Aorta (tissue), 5 donors: ENCODE results near the gene FRYL. TPM values are rescaled to one million over a fixed set of nuclear protein-coding genes. Genes with fewer than 3 reads are reported as not detected.

ENCODE experiments used
- ATAC-seq: fragments of 200-7000 bp; cut with Tn5 transposase; one replicate; pipeline ENCODE4 v1.9.1; 2022; ENCODE audit warnings: moderate library complexity; ENCODE audit not compliant: low FRiP score
- DNase-seq, 2 donors: peaks; one replicate each; pipeline ENCODE4 v3.0.0-alpha.2; 2020
- H3K27ac ChIP-seq, 2 donors: one replicate each; pipeline ENCODE4 v1.5.1; 2013; ENCODE audit warnings: low read length in 2 of 2, mild to moderate bottlenecking in 2 of 2, moderate library complexity in 2 of 2, control low read depth in 1 of 2, inconsistent platforms in 1 of 2, low read depth in 1 of 2
- H3K27me3 ChIP-seq, 2 donors: one replicate each; pipeline ENCODE4 v1.6.1; 2013; ENCODE audit warnings: control low read depth in 1 of 2, low read length in 1 of 2, mild to moderate bottlenecking in 1 of 2, moderate library complexity in 1 of 2; ENCODE audit not compliant: insufficient read depth in 2 of 2, control insufficient read depth in 1 of 2
- H3K36me3 ChIP-seq, 2 donors: one replicate each; pipeline ENCODE4 v1.6.1; 2013; ENCODE audit warnings: control low read depth in 1 of 2, low read length in 1 of 2, mild to moderate bottlenecking in 1 of 2; ENCODE audit not compliant: insufficient read depth in 2 of 2, control insufficient read depth in 1 of 2
- H3K4me1 ChIP-seq, 2 donors: one replicate each; pipeline ENCODE4 v1.6.1; 2013; ENCODE audit warnings: low read length in 2 of 2, control low read depth in 1 of 2, mild to moderate bottlenecking in 1 of 2, moderate library complexity in 1 of 2; ENCODE audit not compliant: insufficient read depth in 2 of 2, control insufficient read depth in 1 of 2
- H3K4me3 ChIP-seq, 2 donors: one replicate each; pipeline ENCODE4 v1.5.1; 2013; ENCODE audit warnings: low read length in 2 of 2, control low read depth in 1 of 2, mild to moderate bottlenecking in 1 of 2
- H3K9me3 ChIP-seq: one replicate; pipeline ENCODE4 v1.6.1; 2013; ENCODE audit warnings: mild to moderate bottlenecking, low read length; ENCODE audit not compliant: control insufficient read depth
- WGBS, 2 donors: extraction: QIAGEN DNeasy Blood & Tissue Kit; methylation state at CpG; one replicate each; pipeline ENCODE4 v1.1.7; 2013; 5-methylcytosine and 5-hydroxymethylcytosine counted together
- intact Hi-C, 2 donors: fragments of 100-400 bp; cut with DNase I; formaldehyde crosslinking; loops; one replicate each; pipeline versions ENCODE4 v1.14.2 to v1.15.0; 2022
- polyA plus RNA-seq, 2 donors: library from polyadenylated mRNA; stranded (reverse); fragments of 200-250 nt; gene quantifications; one replicate each; pipeline ENCODE4 v1.2.3, GENCODE V29; 2013
- total RNA-seq, 2 donors: library from RNA; stranded (reverse); fragmentation: NEBNext Ultra II Directional; extraction: Animal tissue kit (Norgen Biotek cat#: 25700); gene quantifications; one replicate each; pipeline ENCODE4 v1.2.1, GENCODE V29; 2021
- donor health status: healthy with polysubstance abuse.
- donor health status: Bipolar disorder and iron deficiency.
- donor health status: DM: no; HTN: no; CAD: no.
- donor health status: DM: no; HTN: no; CAD: no.
- donor health status: DM: yes; HTN: yes; CAD: no.

FRYL gene
- total and polyA plus RNA-seq, 4 donors: 12.8 to 141 (median 85.7) TPM

- no peaks in the 10 kb centered on the region for H3K27me3 ChIP-seq
- DNase-seq: no peak
- H3K4me3 ChIP-seq: no peak overlapping the region
- no peaks in the 10 kb centered on the region for H3K9me3 ChIP-seq
- intact Hi-C loops: no loop called here
- peaks cover 14 to 16% of the 10 kb centered on the region in 2 donors for H3K36me3 ChIP-seq
- H3K4me1 ChIP-seq: no peaks in the 10 kb centered on the region
- ATAC-seq: no peak
- no peak overlapping the region for H3K27ac ChIP-seq
- WGBS, 2 donors: 90 to 91% methylated on average over 3 of the region's 3 CpGs
Measured at GRCh38 chr4:48518143-48518542, 261.9 kb downstream of the FRYL start.

DNA sequence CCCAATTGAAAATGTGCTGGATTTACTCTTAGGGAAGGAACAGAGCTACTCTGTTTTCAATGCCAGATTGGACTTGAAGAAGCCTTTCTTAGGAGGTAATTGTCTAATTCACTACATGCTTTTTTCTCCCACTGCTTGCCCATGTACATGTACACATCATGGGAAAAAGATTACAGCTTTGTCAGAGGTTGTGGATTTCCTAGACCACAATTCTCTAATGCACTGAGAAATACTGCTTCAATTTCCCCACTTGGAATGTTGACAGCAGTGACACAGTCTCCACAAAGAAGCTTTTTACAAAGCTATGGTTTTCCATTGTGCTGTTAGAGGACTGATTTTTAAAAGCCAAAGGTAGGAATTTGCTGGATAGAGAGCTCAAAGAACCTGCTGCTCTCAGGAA lies 270.5 kb downstream of the FRYL start:
- no peak for ATAC-seq
- peaks cover 7 to 10% of the 10 kb centered on the region in 2 donors for H3K36me3 ChIP-seq
- H3K27ac ChIP-seq: no peak overlapping the region
- H3K4me3 ChIP-seq: no peak overlapping the region
- H3K4me1 ChIP-seq: no peaks in the 10 kb centered on the region
- intact Hi-C loops: loop anchor here in 1 of 2 donors (10.0 kb wide), 1 partner anchor 45 kb away; no protein-coding TSS in a partner anchor
- H3K27me3 ChIP-seq: no peaks in the 10 kb centered on the region
- no peak for DNase-seq
- no peaks in the 10 kb centered on the region for H3K9me3 ChIP-seq

- ATAC-seq: no peak
- intact Hi-C loops: loop anchor here in 1 of 2 donors (10.0 kb wide), 1 partner anchor 48 kb away; no protein-coding TSS in a partner anchor
Measured at GRCh38 chr4:48506716-48507115, 273.4 kb downstream of the FRYL start.

GRCh38 chr4:48504352-48504751 lies 275.7 kb downstream of the FRYL start:
- Histone ChIP-seq H3K27ac (no peak overlapping the region), H3K27me3 (no peaks in the 10 kb centered on the region), H3K4me3 (no peak overlapping the region), H3K36me3 (peaks cover 2 to 7% of the 10 kb centered on the region in 2 donors), H3K9me3 (no peaks in the 10 kb centered on the region), H3K4me1 (no peaks in the 10 kb centered on the region)
- intact Hi-C loops: loop anchor here in 1 of 2 donors (10.0 kb wide), 1 partner anchor 50 kb away; no protein-coding TSS in a partner anchor
- DNase-seq (no peak), ATAC-seq (no peak)
- WGBS, 2 donors: 66 to 76% methylated on average over 1 of the region's 1 CpG

More at GRCh38 chr4:48506716-48507115, 273.4 kb downstream of the FRYL start:
- H3K9me3 ChIP-seq: no peaks in the 10 kb centered on the region
- H3K36me3 ChIP-seq: peaks cover 5 to 10% of the 10 kb centered on the region in 2 donors
- DNase-seq: no peak
- H3K4me1 ChIP-seq: no peaks in the 10 kb centered on the region
- WGBS, 2 donors: 84 to 87% methylated on average over 2 of the region's 2 CpGs
- H3K27me3 ChIP-seq: no peaks in the 10 kb centered on the region
- no peak overlapping the region for H3K4me3 ChIP-seq
- no peak overlapping the region for H3K27ac ChIP-seq

GRCh38 chr4:48504026-48504330 lies 276.1 kb downstream of the FRYL start:
- peaks cover 3 to 8% of the 10 kb centered on the region in 2 donors for H3K36me3 ChIP-seq
- DNase-seq: no peak
- WGBS, 2 donors: 89 to 92% methylated on average over 2 of the region's 2 CpGs
- H3K27ac ChIP-seq: no peak overlapping the region
- no peaks in the 10 kb centered on the region for H3K9me3 ChIP-seq
- H3K27me3 ChIP-seq: no peaks in the 10 kb centered on the region
- intact Hi-C loops: loop anchor here in 1 of 2 donors (10.0 kb wide), 1 partner anchor 51 kb away; no protein-coding TSS in a partner anchor
- no peak overlapping the region for H3K4me3 ChIP-seq
- H3K4me1 ChIP-seq: no peaks in the 10 kb centered on the region
- ATAC-seq: no peak

GRCh38 chr4:48503233-48504025 lies 276.6 kb downstream of the FRYL start:
- no peaks in the 10 kb centered on the region for H3K9me3 ChIP-seq
- intact Hi-C loops: loop anchor here in 1 of 2 donors (10.0 kb wide), 1 partner anchor 51 kb away; no protein-coding TSS in a partner anchor
- no peak overlapping the region for H3K4me3 ChIP-seq
- H3K27me3 ChIP-seq: no peaks in the 10 kb centered on the region
- ATAC-seq (no peak), DNase-seq (no peak)
- peaks cover 3 to 5% of the 10 kb centered on the region in 2 donors for H3K36me3 ChIP-seq
- H3K4me1 ChIP-seq: no peaks in the 10 kb centered on the region
- 59 to 61% methylated on average over 4 of the region's 4 CpGs for WGBS, 2 donors
- H3K27ac ChIP-seq: no peak overlapping the region

DNA sequence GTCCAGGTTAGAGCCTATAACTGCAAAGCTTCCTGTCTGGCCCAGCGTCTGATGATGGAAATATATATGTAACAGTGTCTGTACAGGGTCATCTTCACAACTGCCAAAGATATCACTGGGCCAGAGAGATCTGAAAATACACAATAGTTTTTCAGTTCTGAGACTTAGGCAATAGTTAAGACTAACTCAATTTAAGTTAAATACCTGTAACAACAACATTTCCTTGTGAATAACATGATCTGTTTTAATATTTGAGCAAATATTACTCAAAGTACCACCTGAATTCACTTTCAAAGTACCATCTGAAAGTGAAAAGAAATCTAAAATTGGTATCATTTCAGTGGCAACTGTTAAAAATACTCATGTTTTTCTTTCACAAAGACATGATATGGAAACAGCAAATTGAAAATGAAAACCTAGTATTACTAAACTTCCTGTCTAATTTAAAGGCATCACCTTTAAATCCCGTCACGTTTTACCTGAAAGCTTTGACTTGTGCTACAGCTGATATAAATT lies 280.5 kb downstream of the FRYL start:
- Histone ChIP-seq H3K4me1 (no peaks in the 10 kb centered on the region), H3K4me3 (no peak overlapping the region), H3K27ac (no peak overlapping the region), H3K27me3 (no peaks in the 10 kb centered on the region), H3K9me3 (no peaks in the 10 kb centered on the region), H3K36me3 (peaks cover 2 to 3% of the 10 kb centered on the region in 2 donors)
- intact Hi-C loops: loop anchor here in 1 of 2 donors (10.0 kb wide), 1 partner anchor 55 kb away; no protein-coding TSS in a partner anchor
- no peak for ATAC-seq
- WGBS, 2 donors: 89 to 90% methylated on average over 3 of the region's 3 CpGs
- DNase-seq: no peak

DNA sequence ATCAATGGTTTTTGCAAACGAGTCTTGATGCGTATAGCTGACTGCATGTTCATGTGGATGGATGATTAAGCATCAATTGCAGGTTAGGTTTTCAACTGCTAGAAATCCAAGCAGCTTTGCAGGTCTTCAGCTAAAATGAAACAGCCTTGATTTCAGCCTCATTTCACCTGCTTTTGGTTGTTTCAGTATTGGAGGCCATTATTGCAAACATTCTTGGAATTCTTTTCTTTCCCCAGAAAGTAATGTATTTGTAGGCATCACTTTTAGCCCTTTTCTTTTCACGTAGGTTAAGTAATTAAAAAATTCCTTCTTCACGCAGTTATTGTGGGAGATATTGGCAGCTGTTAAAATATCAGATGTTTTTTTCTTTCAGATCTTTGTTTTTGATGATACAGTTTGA lies 281.2 kb downstream of the FRYL start:
- DNase-seq: no peak
- peaks cover 2 to 3% of the 10 kb centered on the region in 2 donors for H3K36me3 ChIP-seq
- 84 to 91% methylated on average over 4 of the region's 4 CpGs for WGBS, 2 donors
- intact Hi-C loops: no loop called here
- ATAC-seq: no peak
- no peaks in the 10 kb centered on the region for H3K27me3 ChIP-seq
- no peaks in the 10 kb centered on the region for H3K4me1 ChIP-seq
- no peak overlapping the region for H3K4me3 ChIP-seq
- no peak overlapping the region for H3K27ac ChIP-seq
- H3K9me3 ChIP-seq: no peaks in the 10 kb centered on the region

GRCh38 chr4:48495941-48496340 lies 284.1 kb downstream of the FRYL start:
- peaks cover 2 to 3% of the 10 kb centered on the region in 2 donors for H3K36me3 ChIP-seq

More at GRCh38 chr4:48495941-48496340, 284.1 kb downstream of the FRYL start:
- H3K9me3 ChIP-seq: no peaks in the 10 kb centered on the region
- 95 to 100% methylated on average over 2 of the region's 2 CpGs for WGBS, 2 donors
- intact Hi-C loops: no loop called here
- H3K27me3 ChIP-seq: no peaks in the 10 kb centered on the region
- DNase-seq (no peak), ATAC-seq (no peak)
- no peaks in the 10 kb centered on the region for H3K4me1 ChIP-seq
- no peak overlapping the region for H3K27ac ChIP-seq
- H3K4me3 ChIP-seq: no peak overlapping the region
